Loucy (cell line): ENCODE results near the gene DUSP2.

ENCODE experiments used
- H2AFZ ChIP-seq: fragments of 200-600 bp; sonication (generic); 2 replicates; pipeline ENCODE4 v1.6.0; 2016; ENCODE audit warnings: antibody characterized with exemption, mild to moderate bottlenecking, low read length, moderate library complexity
- H3F3A ChIP-seq: fragments of 200-600 bp; 2 replicates; pipeline ENCODE4 v1.6.0; 2016; ENCODE audit warnings: antibody characterized with exemption, low read depth, mild to moderate bottlenecking
- H3K27me3 ChIP-seq: fragments of 200-600 bp; sonication (generic); 2 replicates; pipeline ENCODE4 v1.6.1; 2014; ENCODE audit warnings: low read length, mild to moderate bottlenecking; ENCODE audit not compliant: insufficient read depth, poor library complexity, severe bottlenecking
- H3K36me3 ChIP-seq: fragments of 200-600 bp; sonication (generic); 2 replicates; pipeline ENCODE4 v1.6.1; 2016; ENCODE audit warnings: low read length; ENCODE audit not compliant: insufficient read depth
- H3K4me1 ChIP-seq: fragments of 200-600 bp; sonication (generic); 2 replicates; pipeline ENCODE4 v1.5.1; 2014; ENCODE audit warnings: low read length, mild to moderate bottlenecking; ENCODE audit not compliant: insufficient read depth, poor library complexity, severe bottlenecking
- H3K4me2 ChIP-seq: fragments of 200-600 bp; sonication (generic); 2 replicates; pipeline ENCODE4 v1.6.0; 2014; ENCODE audit warnings: antibody characterized with exemption, low read length, low read depth, mild to moderate bottlenecking; ENCODE audit not compliant: poor library complexity, severe bottlenecking
- H3K4me3 ChIP-seq: fragments of 200-600 bp; sonication (generic); 2 replicates; pipeline ENCODE4 v1.5.1; 2014; ENCODE audit warnings: low read length, mild to moderate bottlenecking, mixed read lengths; ENCODE audit not compliant: poor library complexity, severe bottlenecking
- H3K79me2 ChIP-seq: fragments of 200-600 bp; sonication (generic); 2 replicates; pipeline ENCODE4 v1.6.1; 2014; ENCODE audit warnings: low read length; ENCODE audit not compliant: insufficient read depth
- H3K9ac ChIP-seq: fragments of 200-600 bp; sonication (generic); 2 replicates; pipeline ENCODE4 v1.6.0; 2014; ENCODE audit warnings: mild to moderate bottlenecking, low read depth, low read length, moderate library complexity; ENCODE audit not compliant: poor library complexity, severe bottlenecking
- H3K9me2 ChIP-seq: fragments of 200-600 bp; sonication (generic); replicated peaks from 2 replicates; pipeline ENCODE4 v1.6.1; 2016; ENCODE audit warnings: low read depth, low read length, mixed read lengths
- H3K9me3 ChIP-seq: fragments of 200-600 bp; sonication (generic); 2 replicates; pipeline ENCODE4 v1.6.1; 2014; ENCODE audit warnings: mild to moderate bottlenecking, antibody characterized with exemption, low read length, low read depth; ENCODE audit not compliant: insufficient read depth
- H4K20me1 ChIP-seq: fragments of 200-600 bp; sonication (generic); 2 replicates; pipeline ENCODE4 v1.6.0; 2014; ENCODE audit warnings: antibody characterized with exemption, low read length, mild to moderate bottlenecking; ENCODE audit not compliant: insufficient read depth, poor library complexity, severe bottlenecking
- CTCF ChIP-seq: fragments of 200-600 bp; sonication (generic); conservative IDR thresholded peaks from 2 replicates; pipeline ENCODE4 v1.5.1; 2014; ENCODE audit warnings: mild to moderate bottlenecking, antibody characterized with exemption, low read length
- EZH2phosphoT487 ChIP-seq: fragments of 200-600 bp; IDR thresholded peaks from 2 replicates; pipeline ENCODE4 v1.6.1; 2018; ENCODE audit warnings: antibody characterized with exemption, mild to moderate bottlenecking, moderate library complexity, borderline replicate concordance

DUSP2 gene

GRCh38 chr2:96147593-96148201, 2.5 kb upstream of the DUSP2 start:
- H3K36me3 ChIP-seq: no peaks in the 10 kb centered on the region
- H4K20me1 ChIP-seq: peaks cover 17% of the 10 kb centered on the region
- H3K9me3 ChIP-seq: no peaks in the 10 kb centered on the region
- H3K4me1 ChIP-seq: peaks cover 61% of the 10 kb centered on the region
- peak overlapping the region; percentile 94 for H3K9ac ChIP-seq
- no peaks in the 10 kb centered on the region for H3F3A ChIP-seq
- H3K4me3 ChIP-seq: no peak overlapping the region
- no peak overlapping the region for H2AFZ ChIP-seq
- no peaks in the 10 kb centered on the region for H3K9me2 ChIP-seq
- TF ChIP-seq EZH2phosphoT487: no peak
- TF ChIP-seq CTCF: no peak
- no peaks in the 10 kb centered on the region for H3K27me3 ChIP-seq
- H3K79me2 ChIP-seq: peaks cover 25% of the 10 kb centered on the region
- peak overlapping the region; percentile 85 for H3K4me2 ChIP-seq

- Histone ChIP-seq H3K9ac (peak overlapping the region; percentile 94), H4K20me1 (peaks cover 17% of the 10 kb centered on the region), H3K4me3 (peak overlapping the region; percentile 99), H3K9me2 (no peaks in the 10 kb centered on the region), H3K4me2 (peak overlapping the region; percentile 85), H3K79me2 (peaks cover 31% of the 10 kb centered on the region), H3K36me3 (no peaks in the 10 kb centered on the region), H3F3A (no peaks in the 10 kb centered on the region), H2AFZ (no peak overlapping the region), H3K9me3 (no peaks in the 10 kb centered on the region), H3K4me1 (peaks cover 61% of the 10 kb centered on the region), H3K27me3 (no peaks in the 10 kb centered on the region)
- no peak for TF ChIP-seq CTCF
- TF ChIP-seq EZH2phosphoT487: no peak
These were observed 1.8 kb upstream of the DUSP2 start for GRCh38 chr2:96146881-96147592.

GRCh38 chr2:96146153-96146880, 1.1 kb upstream of the DUSP2 start:
- no peaks in the 10 kb centered on the region for H3K27me3 ChIP-seq
- no peaks in the 10 kb centered on the region for H3F3A ChIP-seq
- peak overlapping the region; percentile 94 for H3K9ac ChIP-seq
- H3K79me2 ChIP-seq: peaks cover 31% of the 10 kb centered on the region
- H3K9me3 ChIP-seq: no peaks in the 10 kb centered on the region
- peak overlapping the region; percentile 99 for H3K4me3 ChIP-seq
- TF ChIP-seq CTCF (no peak), EZH2phosphoT487 (no peak)
- no peaks in the 10 kb centered on the region for H3K36me3 ChIP-seq
- H2AFZ ChIP-seq: no peak overlapping the region
- no peaks in the 10 kb centered on the region for H3K9me2 ChIP-seq
- peaks cover 17% of the 10 kb centered on the region for H4K20me1 ChIP-seq
- H3K4me1 ChIP-seq: peaks cover 58% of the 10 kb centered on the region
- peak overlapping the region; percentile 85 for H3K4me2 ChIP-seq
